ENCODE measurements around the gene SPRN. TPM values are rescaled to one million over a fixed set of nuclear protein-coding genes. Genes with fewer than 3 reads are reported as not detected.
A peak's percentile ranks its signal among the peaks of the same experiment; 100 is the strongest.

The SPRN gene
- total RNA-seq, 4 donors from 2014 or later, result 0.13 to 0.19 TPM; not detected in 2

- TF ChIP-seq CTCF (IDR thresholded peaks at IDR 0.05), result no peak
- TF ChIP-seq POLR2A (IDR thresholded peaks at IDR 0.05), result no peak
- intact Hi-C loops (cut with DNase I; ENCODE audit: low total_unique reads), result no loop called here
- H3K4me3 ChIP-seq (ENCODE audit: low read depth, poor library complexity, severe bottlenecking), result no peak overlapping the region
- 88 to 93% methylated on average over 5 of the region's 5 CpGs for WGBS, 2 donors
- DNase-seq (ENCODE audit: low spot score in 2 of 2), result no peak
Measured at GRCh38 chr10:133403784-133404183, 20.6 kb downstream of the SPRN start.

- WGBS, 2 donors, result 88 to 90% methylated on average over 16 of the region's 16 CpGs
- intact Hi-C loops (cut with DNase I; ENCODE audit: low total_unique reads), result no loop called here
- TF ChIP-seq POLR2A (IDR thresholded peaks at IDR 0.05) (no peak), CTCF (IDR thresholded peaks at IDR 0.05) (no peak)
- H3K4me3 ChIP-seq (ENCODE audit: low read depth, poor library complexity, severe bottlenecking), result no peak overlapping the region
- no peak for DNase-seq (ENCODE audit: low spot score in 2 of 2)
Measured at GRCh38 chr10:133403359-133403758, 21.1 kb downstream of the SPRN start.

- intact Hi-C loops (cut with DNase I; ENCODE audit: low total_unique reads), result no loop called here
- H3K4me3 ChIP-seq (ENCODE audit: low read depth, poor library complexity, severe bottlenecking), result no peak overlapping the region
- TF ChIP-seq CTCF (IDR thresholded peaks at IDR 0.05) (no peak), POLR2A (IDR thresholded peaks at IDR 0.05) (no peak)
- peak in 1 of 2 donors; percentile 85 for DNase-seq (ENCODE audit: low spot score in 2 of 2)
- WGBS, 2 donors, result 97 to 99% methylated on average over 14 to 18 of the region's 21 CpGs
Measured at GRCh38 chr10:133401981-133402725, 22.3 kb downstream of the SPRN start.

GRCh38 chr10:133401500-133401899 lies 22.9 kb downstream of the SPRN start:
- no peak overlapping the region for H3K4me3 ChIP-seq (ENCODE audit: low read depth, poor library complexity, severe bottlenecking)
- peak in 1 of 2 donors; percentile 70 for DNase-seq (ENCODE audit: low spot score in 2 of 2)
- TF ChIP-seq CTCF (IDR thresholded peaks at IDR 0.05), result no peak
- TF ChIP-seq POLR2A (IDR thresholded peaks at IDR 0.05), result no peak
- 94 to 98% methylated on average over 12 of the region's 12 CpGs for WGBS, 2 donors
- intact Hi-C loops (cut with DNase I; ENCODE audit: low total_unique reads), result no loop called here

GRCh38 chr10:133400624-133401424 lies 23.6 kb downstream of the SPRN start:
- peak; percentile 8 to 65 for DNase-seq (ENCODE audit: low spot score in 2 of 2)
- 82 to 88% methylated on average over 10 of the region's 10 CpGs for WGBS, 2 donors
- intact Hi-C loops (cut with DNase I; ENCODE audit: low total_unique reads), result no loop called here
- TF ChIP-seq CTCF (IDR thresholded peaks at IDR 0.05) (no peak), POLR2A (IDR thresholded peaks at IDR 0.05) (no peak)
- no peak overlapping the region for H3K4me3 ChIP-seq (ENCODE audit: low read depth, poor library complexity, severe bottlenecking)

Data from lower leg skin (tissue), 4 donors.